Cerebellar cortex (tissue), 1 donor: Measurements from ENCODE around the gene SPATA3.
A peak's percentile ranks its signal among the peaks of the same experiment; 100 is the strongest.
"Not testable (repeated sequence)": the region's sequence is repeated elsewhere in the genome, so short reads cannot be mapped to it uniquely, and the experiment has no call there.

Experiments
- DNase-seq: peaks from one replicate; pipeline ENCODE4 v3.0.0-alpha.2; 2015; ENCODE audit warnings: low spot score

Gene SPATA3

GRCh38 chr2:230995821-230996220, at the start of gene SPATA3:
SPATA3 (plus strand) TSS chr2:230996121; CDS start chr2:230996234, 113 bp downstream.
- no peak for DNase-seq

- no peak for DNase-seq
These were observed 49.3 kb upstream of the SPATA3 start for GRCh38 chr2:230946429-230947234.

GRCh38 chr2:230947235-230947576, 48.7 kb upstream of the SPATA3 start:
- no peak for DNase-seq

- DNase-seq: no peak
These were observed 48.0 kb upstream of the SPATA3 start for GRCh38 chr2:230947908-230948365.

GRCh38 chr2:230949966-230950873, 45.7 kb upstream of the SPATA3 start:
- DNase-seq: no peak

GRCh38 chr2:230950874-230951339, 45.0 kb upstream of the SPATA3 start:
- no peak for DNase-seq

GRCh38 chr2:230951396-230951795, 44.5 kb upstream of the SPATA3 start:
- no peak for DNase-seq

DNA sequence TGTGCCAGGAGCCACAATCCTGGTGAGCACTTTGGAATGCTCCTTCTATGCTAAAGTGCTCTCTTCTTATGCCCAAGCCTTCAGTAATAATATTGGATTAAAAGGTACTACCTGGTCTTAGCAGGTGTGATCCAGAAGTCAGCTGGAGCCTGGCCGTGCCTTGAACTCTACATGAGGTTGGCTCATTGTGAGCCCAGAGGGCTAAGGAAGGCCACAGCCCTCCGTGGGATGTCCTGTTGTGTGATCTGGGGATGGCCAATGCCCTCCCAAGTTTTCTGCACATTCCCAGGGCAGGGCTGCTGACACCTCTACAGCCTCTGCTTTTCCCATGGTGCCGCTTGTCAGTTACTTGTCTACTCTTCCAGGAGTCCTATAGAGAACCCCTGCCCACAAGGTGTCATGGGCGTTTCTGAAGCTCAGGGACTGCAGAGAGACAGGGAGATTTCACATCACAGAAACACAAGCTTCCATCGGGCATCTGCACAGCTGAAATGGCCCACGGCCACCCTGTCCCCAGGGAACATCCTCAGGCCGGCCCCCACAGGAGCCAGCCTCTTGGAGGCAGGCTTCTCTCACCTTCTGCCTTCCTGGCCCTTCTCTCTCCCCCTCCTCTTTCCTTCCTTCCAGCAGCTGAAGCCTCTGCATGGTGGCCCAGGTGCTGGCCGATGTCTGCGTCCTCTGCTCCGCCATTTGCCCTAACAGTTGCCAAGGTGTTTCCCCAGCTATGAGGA, 43.5 kb upstream of the SPATA3 start:
- no peak for DNase-seq

DNA sequence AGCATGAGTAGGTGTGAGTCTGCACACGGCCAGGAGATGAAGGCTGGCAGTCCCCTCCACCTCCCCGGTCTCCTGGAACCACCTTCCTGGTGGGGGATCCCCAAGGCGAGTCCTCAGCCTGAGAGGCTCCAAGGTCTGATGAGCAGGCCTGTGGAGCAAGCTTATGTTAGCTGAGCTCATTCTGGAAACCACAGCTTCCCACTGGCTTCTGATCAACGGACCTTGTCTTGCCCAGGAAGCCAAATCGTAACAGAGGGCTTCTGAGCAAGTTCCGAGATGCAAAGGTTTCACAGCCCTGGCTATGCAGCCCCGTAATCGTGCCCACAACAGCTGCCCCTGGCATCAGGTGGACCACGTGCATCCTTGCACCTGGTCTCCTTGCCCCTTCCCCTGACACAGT, 42.1 kb upstream of the SPATA3 start:
- DNase-seq: no peak

DNA sequence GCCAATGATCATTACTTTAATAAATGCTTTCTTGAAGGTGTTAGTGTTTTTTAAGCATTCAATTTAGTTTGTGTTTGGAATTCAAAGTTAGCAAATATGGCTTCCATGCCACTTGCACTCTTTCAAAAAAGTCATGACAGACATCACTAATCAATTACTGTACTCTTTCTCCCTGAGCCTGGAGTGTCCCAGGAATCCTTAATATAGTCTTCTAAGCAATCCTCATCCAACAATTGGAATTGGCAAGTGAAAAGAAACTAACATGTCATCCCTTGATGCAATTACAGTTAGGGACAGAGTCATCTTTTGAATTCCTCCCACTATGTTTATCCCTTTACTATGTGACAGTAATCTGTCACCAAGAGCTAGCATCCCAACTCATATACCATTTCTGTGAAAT, 41.2 kb upstream of the SPATA3 start:
- no peak for DNase-seq

GRCh38 chr2:230955163-230955737, 40.7 kb upstream of the SPATA3 start:
- no peak for DNase-seq

GRCh38 chr2:230956827-230957755, 38.8 kb upstream of the SPATA3 start:
- DNase-seq: peak; percentile 4

DNA sequence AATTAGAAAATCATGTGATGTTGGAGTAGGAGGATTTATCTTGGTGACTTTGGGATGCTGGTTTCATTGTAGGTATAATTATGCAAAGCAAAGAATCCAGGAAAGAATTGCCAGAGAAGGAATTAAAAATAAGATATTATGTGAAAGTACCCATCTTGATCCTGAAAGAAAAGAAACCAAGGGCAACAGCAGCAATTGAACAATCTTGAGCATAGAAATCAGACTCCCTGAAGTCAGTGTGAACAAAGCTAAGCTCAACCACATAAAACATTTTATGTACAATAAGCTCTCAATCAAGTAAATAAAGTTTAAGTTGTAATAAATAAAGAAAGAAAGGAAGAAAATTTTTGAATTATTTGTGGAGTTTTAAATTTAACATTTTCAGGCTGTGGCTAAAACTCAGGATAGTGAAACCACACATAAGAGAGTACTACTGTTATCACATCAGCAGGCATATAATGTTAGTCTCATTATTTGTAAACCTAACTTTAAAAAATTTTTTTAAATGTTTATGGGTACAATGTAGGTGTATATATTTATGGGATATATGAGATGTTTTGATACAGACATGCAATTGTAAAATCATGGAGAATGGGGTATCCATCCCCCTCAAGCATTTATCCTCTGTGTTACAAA, 38.0 kb upstream of the SPATA3 start:
- DNase-seq: no peak

DNA sequence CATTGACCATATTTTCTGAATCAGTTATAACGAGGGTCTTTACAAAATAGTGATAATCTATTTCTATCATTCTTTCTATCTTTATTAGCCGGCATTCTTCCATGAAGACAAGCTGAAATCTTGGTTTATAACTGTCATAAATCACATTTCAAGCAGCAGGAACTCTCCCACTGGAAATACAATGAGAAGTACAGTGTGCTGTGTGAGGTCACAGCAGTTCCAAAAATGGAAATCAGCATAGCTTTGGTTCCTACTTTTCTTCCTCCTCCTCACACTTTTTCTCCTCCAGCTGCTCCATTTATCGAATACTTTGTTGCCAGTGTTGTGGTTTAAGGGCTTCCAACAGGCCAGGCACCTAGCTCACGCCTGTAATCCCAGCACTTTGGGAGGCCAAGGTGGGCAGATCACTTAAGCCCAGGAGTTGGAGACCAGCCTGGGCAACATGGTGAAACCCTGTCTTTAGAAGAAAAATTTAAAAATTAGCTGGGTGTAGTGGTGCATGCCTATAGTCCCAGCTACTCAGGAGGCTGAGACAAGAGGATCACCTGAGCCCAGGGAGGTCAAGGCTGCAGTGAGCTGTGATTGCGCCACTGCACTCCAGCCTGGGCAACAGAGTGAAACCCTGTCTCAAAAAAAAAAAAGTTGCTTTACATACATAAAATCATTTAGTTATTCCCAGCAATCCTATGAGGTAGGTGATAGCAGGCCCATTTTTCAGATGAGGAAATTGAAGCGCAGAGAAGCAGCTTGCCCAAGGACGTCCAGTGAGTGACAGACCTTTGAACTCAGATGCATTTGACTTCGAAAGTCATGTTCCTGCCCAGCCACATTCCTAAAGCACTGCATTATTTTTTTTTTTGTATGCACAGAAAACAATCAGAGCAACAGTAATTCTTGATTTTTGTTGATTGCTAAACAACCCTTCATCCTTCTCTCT, 36.8 kb upstream of the SPATA3 start:
- no peak for DNase-seq

- DNase-seq: no peak
These were observed 35.9 kb upstream of the SPATA3 start for GRCh38 chr2:230960026-230960425.

DNA sequence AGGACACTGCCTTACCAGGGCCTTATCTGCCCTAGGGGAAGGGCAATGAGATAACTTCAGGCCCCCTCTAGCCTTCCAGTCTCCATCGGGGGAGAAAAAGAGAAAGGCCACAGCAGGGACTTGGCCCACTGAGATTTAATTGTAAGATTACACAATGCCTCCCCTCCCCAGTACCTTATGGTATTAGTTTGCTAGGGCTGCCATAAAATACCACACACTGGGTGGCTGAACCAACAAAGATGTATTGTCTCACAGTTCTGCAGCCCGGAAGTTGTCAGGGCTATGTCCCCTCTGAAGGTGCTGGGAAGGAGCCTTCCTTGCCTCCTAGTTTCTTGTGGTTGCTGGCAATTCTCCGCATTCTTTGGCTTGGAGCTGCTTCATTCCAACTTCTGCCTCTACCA, 34.8 kb upstream of the SPATA3 start:
- no peak for DNase-seq

GRCh38 chr2:230964136-230964730, 31.7 kb upstream of the SPATA3 start:
- no peak for DNase-seq

DNA sequence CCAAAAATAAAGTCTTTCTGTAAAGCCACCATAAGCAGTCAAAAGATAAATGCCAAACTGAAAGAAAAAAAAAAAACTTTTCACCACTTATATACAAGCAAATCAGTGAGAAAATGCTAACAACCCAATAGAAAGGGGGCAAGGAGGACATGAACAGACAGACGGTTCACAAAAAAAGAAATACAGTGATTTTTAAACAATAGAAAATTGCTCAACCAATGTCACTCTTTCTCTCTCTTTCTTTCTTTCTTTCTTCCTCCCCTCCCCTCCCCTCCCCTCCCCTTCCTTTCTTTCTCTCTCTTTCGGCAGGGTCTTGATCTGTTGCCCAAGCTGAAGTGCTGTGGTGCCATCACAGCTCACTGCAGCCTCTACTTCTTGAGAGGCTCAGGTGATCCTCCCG, 28.8 kb upstream of the SPATA3 start:
- no peak for DNase-seq

- DNase-seq: not testable (repeated sequence)
These were observed 27.6 kb upstream of the SPATA3 start for GRCh38 chr2:230968314-230968713.
